GM19239 (cell line): ENCODE data around the gene KLHL30.
"Not testable (repeated sequence)": the region's sequence is repeated elsewhere in the genome, so short reads cannot be mapped to it uniquely, and the experiment has no call there.

ENCODE experiments used
- DNase-seq: peaks from one replicate; pipeline ENCODE4 v3.0.0; 2011; ENCODE audit warnings: low spot score; ENCODE audit not compliant: insufficient read length
- FAIRE-seq: peaks from 2 replicates; lab custom pipeline; 2011; peaks lifted over from hg19 to GRCh38; lab: Jason Lieb, UNC

The KLHL30 gene

GRCh38 chr2:238101891-238102841 lies 36.3 kb upstream of the KLHL30 start:
- DNase-seq (no peak), FAIRE-seq (no peak)

GRCh38 chr2:238102865-238103264 lies 35.6 kb upstream of the KLHL30 start:
- no peak for DNase-seq
- no peak for FAIRE-seq

GRCh38 chr2:238103465-238104225 lies 34.8 kb upstream of the KLHL30 start:
- no peak for DNase-seq
- FAIRE-seq, result no peak

- FAIRE-seq, result no peak
- no peak for DNase-seq
Measured at GRCh38 chr2:238104226-238104690, 34.2 kb upstream of the KLHL30 start.

- no peak for FAIRE-seq
- DNase-seq, result no peak
Measured at GRCh38 chr2:238104691-238105371, 33.6 kb upstream of the KLHL30 start.

GRCh38 chr2:238105506-238106338 lies 32.7 kb upstream of the KLHL30 start:
- DNase-seq, result no peak
- no peak for FAIRE-seq

- no peak for DNase-seq
- no peak for FAIRE-seq
Measured at GRCh38 chr2:238106339-238106697, 32.1 kb upstream of the KLHL30 start.

- DNase-seq (no peak), FAIRE-seq (no peak)
Measured at GRCh38 chr2:238106698-238107524, 31.6 kb upstream of the KLHL30 start.

GRCh38 chr2:238107525-238108422 lies 30.7 kb upstream of the KLHL30 start:
- FAIRE-seq (peak; percentile 93), DNase-seq (peak; percentile 78)

- FAIRE-seq (no peak), DNase-seq (peak; percentile 62)
Measured at GRCh38 chr2:238108423-238109183, 29.9 kb upstream of the KLHL30 start.

- DNase-seq (no peak), FAIRE-seq (no peak)
Measured at GRCh38 chr2:238113611-238114010, 24.9 kb upstream of the KLHL30 start.

- no peak for DNase-seq
- FAIRE-seq, result no peak
Measured at GRCh38 chr2:238114331-238114841, 24.1 kb upstream of the KLHL30 start.

GRCh38 chr2:238114851-238115660 lies 23.4 kb upstream of the KLHL30 start:
- no peak for FAIRE-seq
- no peak for DNase-seq

- DNase-seq, FAIRE-seq: not testable (repeated sequence)
Measured at GRCh38 chr2:238115709-238116108, 22.8 kb upstream of the KLHL30 start.

GRCh38 chr2:238116298-238117198 lies 21.9 kb upstream of the KLHL30 start:
- no peak for FAIRE-seq
- no peak for DNase-seq
